Cardiac muscle cell (in vitro differentiated cells and primary cell): ENCODE data around the gene CACNA2D2. TPM values are rescaled to one million over a fixed set of nuclear protein-coding genes. Genes with fewer than 3 reads are reported as not detected.

ENCODE experiments used
- DNase-seq, 2 donors: peaks; one replicate each; pipeline versions ENCODE4 v3.0.0 to v3.0.0-alpha.2; 2010 to 2017; ENCODE audit warnings: low read depth in 1 of 2, low spot score in 1 of 2
- H3K27ac ChIP-seq: fragments of 200-600 bp; sonication (generic); 2 replicates; pipeline ENCODE4 v1.5.1; 2016
- H3K27me3 ChIP-seq: fragments of 200-600 bp; sonication (generic); 2 replicates; pipeline ENCODE4 v1.6.0; 2016; ENCODE audit warnings: control low read depth
- H3K36me3 ChIP-seq: fragments of 200-600 bp; sonication (generic); 2 replicates; pipeline ENCODE4 v1.5.1; 2016; ENCODE audit warnings: control low read depth
- H3K4me1 ChIP-seq: fragments of 200-600 bp; sonication (generic); 2 replicates; pipeline ENCODE4 v1.8.1; 2017; ENCODE audit warnings: low read depth, mild to moderate bottlenecking, mixed run types
- H3K4me3 ChIP-seq: fragments of 200-600 bp; sonication (generic); 2 replicates; pipeline ENCODE4 v1.5.1; 2016; ENCODE audit warnings: mild to moderate bottlenecking
- H3K9me3 ChIP-seq: fragments of 200-600 bp; sonication (generic); 2 replicates; pipeline ENCODE4 v1.5.1; 2017; ENCODE audit warnings: low read depth, mild to moderate bottlenecking, control low read depth
- CTCF ChIP-seq: IDR thresholded peaks from 2 replicates; pipeline ENCODE4 v1.5.1; 2012; ENCODE audit warnings: low read depth, mild to moderate bottlenecking, low read length
- polyA plus RNA-seq: library from polyadenylated mRNA; unstranded; fragments of >200 nt; fragmentation: Nextera tagmentation; extraction: Ambion mirVana; gene quantifications from 2 replicates; pipeline ENCODE4 v1.2.1, GENCODE V29; 2016
- total RNA-seq: library from RNA; depleted of rRNA; stranded (reverse); fragments of >200 nt; gene quantifications from 2 replicates; pipeline ENCODE4 v1.2.3, GENCODE V29; 2016

The CACNA2D2 gene
- total and polyA plus RNA-seq, 2 experiments from 2014 or later, result 5.4 to 8.7 TPM

- no peak for TF ChIP-seq CTCF
- H3K36me3 ChIP-seq, result peaks cover 31% of the 10 kb centered on the region
- H3K27ac ChIP-seq, result peak within 1 kb of the TSS; percentile 78
Measured at GRCh38 chr3:50327943-50328691, 175.3 kb downstream of the CACNA2D2 start, which contains the start of gene TUSC2. Gene TUSC2 (minus strand): TSS chr3:50328223. CDS start chr3:50328099, 124 bp downstream.

DNA sequence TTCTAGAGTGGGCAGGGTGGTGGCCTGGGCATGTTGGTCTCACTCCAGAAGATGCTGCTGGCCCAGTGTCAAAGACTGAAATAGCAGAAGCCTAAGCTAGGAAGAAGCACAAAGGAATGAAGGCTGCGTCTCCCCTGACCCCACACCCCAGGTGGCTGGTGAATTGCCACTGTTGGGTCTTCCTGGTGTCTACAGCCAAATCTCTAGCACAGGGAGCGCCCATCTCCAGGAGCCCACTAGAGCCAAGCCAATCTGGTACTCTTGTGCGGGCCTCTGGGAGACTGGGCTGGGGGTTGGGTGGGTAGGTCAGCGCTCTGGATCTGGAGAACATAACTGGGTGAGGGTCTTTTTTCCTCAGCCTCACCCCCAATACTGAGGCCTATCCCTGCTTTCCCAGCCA, 176.3 kb downstream of the CACNA2D2 start:
- Histone ChIP-seq H3K36me3 (peaks cover 30% of the 10 kb centered on the region), H3K4me3 (peak overlapping the region; percentile 87), H3K4me1 (peaks cover 17% of the 10 kb centered on the region), H3K27me3 (no peaks in the 10 kb centered on the region), H3K27ac (no peak overlapping the region), H3K9me3 (no peaks in the 10 kb centered on the region)
- TF ChIP-seq CTCF, result no peak
- DNase-seq, result no peak

More at GRCh38 chr3:50327943-50328691, 175.3 kb downstream of the CACNA2D2 start, which contains the start of gene TUSC2:
- Histone ChIP-seq H3K4me1 (peaks cover 9% of the 10 kb centered on the region), H3K9me3 (no peaks in the 10 kb centered on the region), H3K4me3 (peak within 1 kb of the TSS; percentile 87), H3K27me3 (no peaks in the 10 kb centered on the region)
- DNase-seq, result peak; percentile 97 to 100

DNA sequence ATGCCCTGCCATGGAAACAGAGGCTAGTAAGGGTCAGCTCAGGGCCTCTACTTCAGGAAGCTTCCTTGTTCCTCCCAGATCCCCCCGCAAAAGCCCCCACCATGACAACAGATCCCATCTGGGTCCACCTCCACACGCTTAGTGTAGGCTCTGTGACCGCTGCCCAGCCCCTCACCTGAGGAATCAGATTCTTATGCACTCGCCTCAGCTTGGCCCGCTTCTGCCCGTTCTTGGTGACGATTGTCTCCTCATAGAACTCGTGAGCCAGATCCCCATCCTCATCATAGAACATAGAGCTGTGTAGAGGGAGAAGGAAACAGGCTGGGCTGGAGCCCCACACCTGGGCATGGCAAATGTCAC, 177.3 kb downstream of the CACNA2D2 start:
- no peak for TF ChIP-seq CTCF
- peaks cover 20% of the 10 kb centered on the region for H3K36me3 ChIP-seq
- no peak overlapping the region for H3K27ac ChIP-seq
- peaks cover 20% of the 10 kb centered on the region for H3K4me1 ChIP-seq
- DNase-seq, result no peak
- H3K9me3 ChIP-seq, result no peaks in the 10 kb centered on the region
- H3K4me3 ChIP-seq, result no peak overlapping the region
- H3K27me3 ChIP-seq, result no peaks in the 10 kb centered on the region

DNA sequence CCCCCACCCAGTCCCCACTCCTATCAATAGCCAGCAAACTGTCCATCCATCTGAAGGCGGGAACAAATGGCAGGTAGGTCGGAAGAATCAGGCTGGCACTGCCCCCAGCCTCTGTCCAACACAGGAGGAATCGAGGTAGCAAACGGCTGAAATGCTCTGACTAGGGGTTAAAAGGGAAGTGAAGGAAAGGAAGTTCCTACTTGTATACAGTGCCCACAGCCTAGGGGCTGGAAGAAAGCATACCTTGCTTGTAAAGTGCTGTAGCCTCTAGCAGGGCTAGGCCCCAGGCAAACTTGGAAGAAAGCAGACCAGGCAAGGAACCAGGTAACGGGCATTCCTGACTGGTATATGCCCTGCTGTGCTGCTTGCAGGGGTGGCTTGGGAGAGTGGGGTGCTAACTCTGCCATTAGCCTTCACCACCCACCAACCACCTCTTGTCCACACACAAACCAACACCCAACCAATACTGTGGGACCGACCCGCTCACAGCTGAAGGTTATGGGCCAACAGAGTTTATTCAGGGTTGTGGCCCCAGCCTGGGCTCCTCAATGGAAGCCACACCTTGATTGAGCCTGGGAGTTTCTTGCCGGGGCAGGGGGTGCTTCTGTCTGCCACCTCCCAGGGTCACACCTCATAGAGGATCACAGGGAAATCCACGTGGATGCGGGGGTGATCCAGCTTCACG, 177.8 kb downstream of the CACNA2D2 start:
- Histone ChIP-seq H3K4me3 (no peak overlapping the region), H3K36me3 (peaks cover 15% of the 10 kb centered on the region), H3K9me3 (no peaks in the 10 kb centered on the region), H3K27ac (no peak overlapping the region), H3K4me1 (peaks cover 20% of the 10 kb centered on the region), H3K27me3 (no peaks in the 10 kb centered on the region)
- TF ChIP-seq CTCF, result no peak
- no peak for DNase-seq

GRCh38 chr3:50325113-50325480, 178.3 kb downstream of the CACNA2D2 start:
- no peak overlapping the region for H3K27ac ChIP-seq
- H3K9me3 ChIP-seq, result no peaks in the 10 kb centered on the region
- H3K27me3 ChIP-seq, result no peaks in the 10 kb centered on the region
- H3K36me3 ChIP-seq, result peaks cover 10% of the 10 kb centered on the region
- H3K4me3 ChIP-seq, result no peak overlapping the region
- no peak for DNase-seq
- TF ChIP-seq CTCF, result no peak
- H3K4me1 ChIP-seq, result peaks cover 23% of the 10 kb centered on the region
